ENCODE measurements around the gene FNDC3A. TPM values are rescaled to one million over a fixed set of nuclear protein-coding genes. Genes with fewer than 3 reads are reported as not detected.

FNDC3A gene
- total and polyA plus RNA-seq, 4 donors: 25.2 to 89.5 (median 32.1) TPM

GRCh38 chr13:49185264-49185663, 209.6 kb downstream of the FNDC3A start:
- no peak for DNase-seq (ENCODE audit: low spot score)
- H3K4me1 ChIP-seq (ENCODE audit: control insufficient read depth in 4 of 4, insufficient read depth in 4 of 4, low read length in 3 of 4): peaks cover 0 to 1% (median 0%) of the 10 kb centered on the region in 4 donors
- no peak for TF ChIP-seq RAD21 (IDR thresholded peaks at IDR 0.05)
- no peak for TF ChIP-seq FOXA2 (IDR thresholded peaks at IDR 0.05)
- no peak for TF ChIP-seq REST (IDR thresholded peaks at IDR 0.05)
- TF ChIP-seq ATF3 (IDR thresholded peaks at IDR 0.05): no peak
- no peak for TF ChIP-seq NR2F2 (IDR thresholded peaks at IDR 0.05)
- no peak for TF ChIP-seq GABPA (IDR thresholded peaks at IDR 0.05 in 1 of 2, conservative IDR thresholded peaks at IDR 0.05 in 1 of 2)
- TF ChIP-seq JUND (IDR thresholded peaks at IDR 0.05): no peak
- no peak for TF ChIP-seq SP1 (IDR thresholded peaks at IDR 0.05)
- TF ChIP-seq HNF4G (IDR thresholded peaks at IDR 0.05): no peak
- TF ChIP-seq ZBTB33 (IDR thresholded peaks at IDR 0.05): no peak
- peaks cover 10 to 45% (median 44%) of the 10 kb centered on the region in 4 donors for H3K36me3 ChIP-seq (ENCODE audit: control insufficient read depth in 4 of 4, insufficient read depth in 3 of 4, low read depth in 1 of 4, low read length in 3 of 4)
- 66% methylated on average over 1 of the region's 1 CpG for WGBS
- no peak overlapping the region for H3K27ac ChIP-seq (ENCODE audit: low read depth in 1 of 2, low read length in 2 of 2)
- no peak overlapping the region for H3K9ac ChIP-seq (ENCODE audit: low read depth in 1 of 2, low read length in 2 of 2)
- H3K9me3 ChIP-seq (ENCODE audit: control insufficient read depth in 4 of 4, low read length in 3 of 4): no peaks in the 10 kb centered on the region
- no peaks in the 10 kb centered on the region for H3K27me3 ChIP-seq (ENCODE audit: control insufficient read depth in 4 of 4, insufficient read depth in 4 of 4, low read length in 3 of 4)
- H3K4me3 ChIP-seq (ENCODE audit: low read depth in 1 of 3, low read length in 3 of 3): no peak overlapping the region

DNA sequence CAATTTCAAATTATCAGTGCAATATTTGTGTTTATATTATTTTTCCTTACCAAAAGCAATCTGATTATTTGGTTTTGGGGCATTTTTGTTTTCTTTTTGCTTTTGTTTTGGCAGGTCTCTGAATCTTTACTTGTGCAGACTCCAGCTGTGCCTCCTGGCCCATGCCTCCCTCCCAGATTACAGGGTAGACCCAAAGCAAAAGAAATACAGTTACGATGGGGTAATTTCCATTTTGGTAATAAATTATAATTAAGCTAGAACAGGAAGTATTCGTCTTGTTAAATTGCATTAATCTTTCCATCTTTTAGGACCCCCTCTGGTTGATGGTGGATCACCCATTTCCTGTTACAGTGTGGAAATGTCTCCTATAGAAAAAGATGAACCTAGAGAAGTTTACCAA, 215.2 kb downstream of the FNDC3A start:
- Histone ChIP-seq H3K4me1 (ENCODE audit: control insufficient read depth in 4 of 4, insufficient read depth in 4 of 4, low read length in 3 of 4) (no peaks in the 10 kb centered on the region), H3K9me3 (ENCODE audit: control insufficient read depth in 4 of 4, low read length in 3 of 4) (no peaks in the 10 kb centered on the region), H3K9ac (ENCODE audit: low read depth in 1 of 2, low read length in 2 of 2) (no peak overlapping the region), H3K36me3 (ENCODE audit: control insufficient read depth in 4 of 4, insufficient read depth in 3 of 4, low read depth in 1 of 4, low read length in 3 of 4) (peaks cover 11 to 60% (median 51%) of the 10 kb centered on the region in 4 donors), H3K27ac (ENCODE audit: low read depth in 1 of 2, low read length in 2 of 2) (no peak overlapping the region), H3K27me3 (ENCODE audit: control insufficient read depth in 4 of 4, insufficient read depth in 4 of 4, low read length in 3 of 4) (no peaks in the 10 kb centered on the region), H3K4me3 (ENCODE audit: low read depth in 1 of 3, low read length in 3 of 3) (no peak overlapping the region)
- TF ChIP-seq SP1 (IDR thresholded peaks at IDR 0.05): no peak
- no peak for TF ChIP-seq YY1 (IDR thresholded peaks at IDR 0.05)
- TF ChIP-seq HNF4G (IDR thresholded peaks at IDR 0.05): no peak
- no peak for TF ChIP-seq ZBTB33 (IDR thresholded peaks at IDR 0.05)
- no peak for TF ChIP-seq GABPA (IDR thresholded peaks at IDR 0.05 in 1 of 2, conservative IDR thresholded peaks at IDR 0.05 in 1 of 2)
- TF ChIP-seq HNF4A (conservative IDR thresholded peaks at IDR 0.05): no peak
- no peak for TF ChIP-seq ATF3 (IDR thresholded peaks at IDR 0.05)
- TF ChIP-seq FOXA1 (IDR thresholded peaks at IDR 0.05): no peak
- TF ChIP-seq MAX (IDR thresholded peaks at IDR 0.05): no peak
- no peak for TF ChIP-seq RXRA (IDR thresholded peaks at IDR 0.05)
- no peak for TF ChIP-seq TAF1 (conservative IDR thresholded peaks at IDR 0.05)
- no peak for TF ChIP-seq EGR1 (IDR thresholded peaks at IDR 0.05; ENCODE audit: low read depth in 2 of 2)
- TF ChIP-seq FOXA2 (IDR thresholded peaks at IDR 0.05): no peak
- no peak for TF ChIP-seq JUND (IDR thresholded peaks at IDR 0.05)
- TF ChIP-seq RAD21 (IDR thresholded peaks at IDR 0.05): no peak
- no peak for TF ChIP-seq REST (IDR thresholded peaks at IDR 0.05)
- no peak for DNase-seq (ENCODE audit: low spot score)
- 93% methylated on average over 2 of the region's 2 CpGs for WGBS
